Neural crest cell (in vitro differentiated cells): ENCODE measurements around the gene TMEM35A. TPM values are rescaled to one million over a fixed set of nuclear protein-coding genes. Genes with fewer than 3 reads are reported as not detected.

Source experiments
- DNase-seq: peaks from one replicate; pipeline ENCODE4 v3.0.0; 2021; ENCODE audit warnings: low read depth, mixed read lengths, low spot score
- H3K27ac Mint-ChIP-seq: one replicate; pipeline ENCODE4 v1.8.0; 2021; ENCODE audit warnings: mild to moderate bottlenecking, mixed read lengths; ENCODE audit not compliant: unreplicated experiment
- H3K27me3 Mint-ChIP-seq: 2 replicates; pipeline ENCODE4 v1.8.0; 2021; ENCODE audit warnings: low read depth, mild to moderate bottlenecking, mixed read lengths
- H3K36me3 Mint-ChIP-seq: 2 replicates; pipeline ENCODE4 v1.8.0; 2021; ENCODE audit warnings: low read depth, mild to moderate bottlenecking, mixed read lengths
- H3K4me1 Mint-ChIP-seq: 2 replicates; pipeline ENCODE4 v1.8.0; 2021; ENCODE audit warnings: mixed read lengths
- H3K4me3 Mint-ChIP-seq: one replicate; pipeline ENCODE4 v1.8.0; 2021; ENCODE audit warnings: mild to moderate bottlenecking, mixed read lengths
- H3K9me3 Mint-ChIP-seq: 2 replicates; pipeline ENCODE4 v1.8.0; 2021; ENCODE audit warnings: mixed read lengths
- long read RNA-seq: library from polyadenylated mRNA; unstranded; transcript quantifications from one replicate; pipeline ENCODE4 v2.0.0, GENCODE V29; 2020
- total RNA-seq: library from RNA; stranded (reverse); gene quantifications from 2 replicates; pipeline ENCODE4 v1.2.1, GENCODE V29; 2021
- TF ChIP-seq, protein P1 (sequence below): fragments of 200-600 bp; sonication (generic); conservative IDR thresholded peaks from 2 replicates; pipeline ENCODE4 v1.5.0; 2021; ENCODE audit warnings: antibody characterized with exemption, mild to moderate bottlenecking

The TMEM35A gene, protein sequence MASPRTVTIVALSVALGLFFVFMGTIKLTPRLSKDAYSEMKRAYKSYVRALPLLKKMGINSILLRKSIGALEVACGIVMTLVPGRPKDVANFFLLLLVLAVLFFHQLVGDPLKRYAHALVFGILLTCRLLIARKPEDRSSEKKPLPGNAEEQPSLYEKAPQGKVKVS
- total RNA-seq = 8.7 and 9.1 TPM in 2 replicates
- long read RNA-seq, transcript TMEM35A-201 (2 exons, 2,195 nt) = major isoform, 10 of 10 reads
- long read RNA-seq, partial matches to known transcripts = 0 of 10 reads
- long read RNA-seq, other reads (novel, unspliced or antisense) = 0 of 10 reads

DNA sequence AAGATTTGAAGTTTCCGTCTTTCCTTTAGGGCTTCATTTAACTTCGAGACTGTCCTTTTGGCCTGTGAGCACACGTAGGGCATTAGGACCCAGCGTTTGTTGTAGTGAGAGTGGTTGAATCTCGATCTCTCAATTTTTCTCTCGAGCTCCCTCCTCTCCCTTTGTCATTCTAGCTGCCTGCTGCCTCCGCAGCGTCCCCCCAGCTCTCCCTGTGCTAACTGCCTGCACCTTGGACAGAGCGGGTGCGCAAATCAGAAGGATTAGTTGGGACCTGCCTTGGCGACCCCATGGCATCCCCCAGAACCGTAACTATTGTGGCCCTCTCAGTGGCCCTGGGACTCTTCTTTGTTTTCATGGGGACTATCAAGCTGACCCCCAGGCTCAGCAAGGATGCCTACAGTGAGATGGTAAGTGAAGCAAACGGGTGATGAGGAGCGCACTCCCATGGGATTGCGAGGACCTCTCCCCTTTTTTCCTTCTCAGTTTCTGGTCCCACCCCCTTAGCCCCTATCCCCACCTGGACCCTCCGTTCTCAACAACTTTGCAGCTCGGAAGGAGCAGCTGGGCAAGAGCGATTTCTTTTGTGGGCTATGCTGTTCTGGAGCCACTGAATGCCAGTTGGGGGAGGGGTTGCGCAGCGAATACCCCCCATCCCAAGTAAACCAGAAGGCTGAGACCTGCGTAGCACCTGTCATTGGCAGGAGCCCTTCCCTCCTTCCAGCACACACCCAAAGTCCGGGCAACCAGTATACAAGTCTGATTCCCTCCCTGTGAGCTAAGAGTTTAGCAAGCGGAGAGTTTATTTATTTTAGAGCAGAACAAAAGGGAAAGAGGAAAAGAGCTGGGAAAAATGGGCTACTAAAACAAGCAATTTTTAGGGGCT, at the start of gene TMEM35A:
Gene TMEM35A, plus strand, starts transcription at position 164 of the 883 bp plus-strand sequence. Its CDS starts 124 bp downstream, at position 288.
- no peaks in the 10 kb centered on the region for H3K36me3 Mint-ChIP-seq
- no peaks in the 10 kb centered on the region for H3K9me3 Mint-ChIP-seq
- H3K4me1 Mint-ChIP-seq = peaks cover 20% of the 10 kb centered on the region
- peaks cover 5% of the 10 kb centered on the region for H3K27me3 Mint-ChIP-seq
- H3K4me3 Mint-ChIP-seq = peak within 1 kb of the TSS; percentile 87
- H3K27ac Mint-ChIP-seq = peak within 1 kb of the TSS; percentile 50
- DNase-seq = peak; percentile 2
- TF ChIP-seq, protein P1, sequence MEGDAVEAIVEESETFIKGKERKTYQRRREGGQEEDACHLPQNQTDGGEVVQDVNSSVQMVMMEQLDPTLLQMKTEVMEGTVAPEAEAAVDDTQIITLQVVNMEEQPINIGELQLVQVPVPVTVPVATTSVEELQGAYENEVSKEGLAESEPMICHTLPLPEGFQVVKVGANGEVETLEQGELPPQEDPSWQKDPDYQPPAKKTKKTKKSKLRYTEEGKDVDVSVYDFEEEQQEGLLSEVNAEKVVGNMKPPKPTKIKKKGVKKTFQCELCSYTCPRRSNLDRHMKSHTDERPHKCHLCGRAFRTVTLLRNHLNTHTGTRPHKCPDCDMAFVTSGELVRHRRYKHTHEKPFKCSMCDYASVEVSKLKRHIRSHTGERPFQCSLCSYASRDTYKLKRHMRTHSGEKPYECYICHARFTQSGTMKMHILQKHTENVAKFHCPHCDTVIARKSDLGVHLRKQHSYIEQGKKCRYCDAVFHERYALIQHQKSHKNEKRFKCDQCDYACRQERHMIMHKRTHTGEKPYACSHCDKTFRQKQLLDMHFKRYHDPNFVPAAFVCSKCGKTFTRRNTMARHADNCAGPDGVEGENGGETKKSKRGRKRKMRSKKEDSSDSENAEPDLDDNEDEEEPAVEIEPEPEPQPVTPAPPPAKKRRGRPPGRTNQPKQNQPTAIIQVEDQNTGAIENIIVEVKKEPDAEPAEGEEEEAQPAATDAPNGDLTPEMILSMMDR = no peak

DNA sequence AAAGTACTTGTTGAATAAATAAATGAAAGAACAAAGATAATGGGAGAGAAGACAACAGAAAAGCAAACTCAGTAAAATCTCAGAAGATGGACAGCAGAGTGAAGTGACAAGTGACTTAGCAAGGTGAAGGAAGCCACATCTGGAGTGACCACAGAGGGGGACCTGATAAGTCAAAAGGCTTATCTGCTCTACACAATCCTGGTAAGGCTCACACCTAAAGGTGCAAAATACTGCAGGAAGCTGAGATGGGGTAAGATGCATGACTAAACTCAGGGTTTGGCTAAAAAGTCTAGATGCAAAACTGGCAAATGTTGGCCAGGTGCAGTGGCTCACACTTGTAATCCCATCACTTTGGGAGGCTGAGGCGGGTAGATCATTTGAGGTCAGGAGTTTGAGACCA, 49.0 kb upstream of the TMEM35A start:
- no peak overlapping the region for H3K4me3 Mint-ChIP-seq
- TF ChIP-seq, protein P1 = no peak
- no peak for DNase-seq
- peaks cover 3% of the 10 kb centered on the region for H3K9me3 Mint-ChIP-seq
- H3K4me1 Mint-ChIP-seq = no peaks in the 10 kb centered on the region
- no peaks in the 10 kb centered on the region for H3K27me3 Mint-ChIP-seq
- H3K27ac Mint-ChIP-seq = no peak overlapping the region
- peaks cover 19% of the 10 kb centered on the region for H3K36me3 Mint-ChIP-seq

DNA sequence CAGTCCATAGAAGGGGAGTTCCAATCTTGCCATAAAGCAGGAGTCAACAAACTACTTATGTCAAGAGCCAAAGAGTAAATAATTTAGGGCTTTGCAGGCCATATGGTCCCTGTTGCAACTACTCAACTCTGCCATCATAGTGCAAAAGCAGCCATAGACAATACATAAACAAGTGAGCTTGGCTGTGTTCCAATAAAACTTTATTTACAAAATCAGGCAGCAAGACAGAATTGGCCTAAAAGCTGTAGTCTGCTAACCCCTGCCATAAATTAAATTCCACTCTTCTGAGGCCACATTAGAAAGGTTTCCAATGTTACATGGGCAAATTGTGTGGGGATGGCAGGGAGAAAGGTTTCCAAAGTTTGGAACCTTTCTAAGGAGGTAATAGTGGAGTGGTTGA, 41.4 kb upstream of the TMEM35A start:
- H3K27me3 Mint-ChIP-seq = no peaks in the 10 kb centered on the region
- no peak for DNase-seq
- peaks cover 4% of the 10 kb centered on the region for H3K36me3 Mint-ChIP-seq
- no peaks in the 10 kb centered on the region for H3K9me3 Mint-ChIP-seq
- H3K27ac Mint-ChIP-seq = no peak overlapping the region
- no peak overlapping the region for H3K4me3 Mint-ChIP-seq
- TF ChIP-seq, protein P1 = no peak
- H3K4me1 Mint-ChIP-seq = no peaks in the 10 kb centered on the region

DNA sequence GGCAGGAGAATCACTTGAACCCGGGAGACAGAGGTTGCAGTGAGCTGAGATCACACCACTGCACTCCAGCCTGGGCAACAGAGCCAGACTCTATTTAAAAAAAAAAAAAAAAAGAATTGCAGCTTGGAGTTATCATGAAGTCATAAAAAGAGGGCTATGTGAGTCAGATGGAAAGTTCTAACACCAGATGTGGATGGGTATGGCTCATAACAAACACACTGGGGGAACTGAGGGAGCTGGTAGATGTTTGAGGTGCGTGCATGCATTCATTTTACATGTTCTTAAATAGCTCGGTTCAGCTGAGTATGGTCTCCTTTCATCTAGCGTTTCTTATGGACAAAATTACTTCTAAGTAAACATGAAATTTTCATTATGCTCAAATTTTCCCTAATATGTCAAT, 38.5 kb upstream of the TMEM35A start:
- H3K4me3 Mint-ChIP-seq = no peak overlapping the region
- H3K9me3 Mint-ChIP-seq = no peaks in the 10 kb centered on the region
- H3K4me1 Mint-ChIP-seq = no peaks in the 10 kb centered on the region
- H3K27me3 Mint-ChIP-seq = no peaks in the 10 kb centered on the region
- H3K36me3 Mint-ChIP-seq = peaks cover 5% of the 10 kb centered on the region
- no peak for DNase-seq
- TF ChIP-seq, protein P1 = no peak
- no peak overlapping the region for H3K27ac Mint-ChIP-seq

DNA sequence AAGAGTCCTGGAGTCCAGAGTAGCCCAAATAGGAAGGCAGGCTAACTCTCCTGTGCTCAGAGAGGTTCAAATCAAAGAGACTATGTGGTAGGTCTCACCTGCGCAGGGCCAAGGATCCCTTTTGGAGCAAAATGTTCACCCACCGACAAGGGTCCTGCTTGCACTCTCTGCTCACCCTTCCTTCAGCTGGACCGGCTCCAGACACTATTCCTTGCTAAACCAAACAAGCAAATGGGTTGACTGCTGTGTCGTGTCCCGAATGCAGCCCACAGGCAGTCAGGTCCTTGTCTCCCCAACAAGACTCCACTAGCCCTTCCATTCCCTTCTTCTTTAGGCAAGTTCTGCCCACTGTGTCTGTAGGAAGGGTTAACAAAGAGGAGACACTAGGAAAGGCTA, 27.5 kb upstream of the TMEM35A start:
- no peak for DNase-seq
- Mint-ChIP-seq H3K27me3 (no peaks in the 10 kb centered on the region), H3K36me3 (peaks cover 3% of the 10 kb centered on the region), H3K4me1 (peaks cover 13% of the 10 kb centered on the region), H3K27ac (peak overlapping the region; percentile 87), H3K4me3 (peak overlapping the region; percentile 90), H3K9me3 (peaks cover 2% of the 10 kb centered on the region)
- TF ChIP-seq, protein P1 = no peak
